Esophagus squamous epithelium (tissue), 5 donors: Measurements from ENCODE around the gene TBCD. TPM values are rescaled to one million over a fixed set of nuclear protein-coding genes. Genes with fewer than 3 reads are reported as not detected.

Source experiments
- DNase-seq: peaks from one replicate; lab custom pipeline; 2025; lab: John Stamatoyannopoulos, UW
- H3K27ac ChIP-seq, 4 donors: fragments of 200-600 bp; sonication (generic); one replicate each; pipeline ENCODE4 v1.5.1; 2016 to 2019; ENCODE audit warnings: mild to moderate bottlenecking in 1 of 4
- H3K27me3 ChIP-seq, 4 donors: fragments of 200-600 bp; sonication (generic); 1 replicate in 3 of 4; 2 replicates in 1 of 4; pipeline versions ENCODE4 v1.5.1 to v1.6.0; 2017 to 2021; ENCODE audit warnings: antibody characterized with exemption in 1 of 4
- H3K36me3 ChIP-seq, 3 donors: fragments of 200-600 bp; sonication (generic); one replicate each; pipeline ENCODE4 v1.5.1; 2016 to 2019
- H3K4me1 ChIP-seq, 3 donors: fragments of 200-600 bp; sonication (generic); one replicate each; pipeline ENCODE4 v1.5.1; 2017 to 2019
- H3K4me3 ChIP-seq, 4 donors: fragments of 200-600 bp; sonication (generic); 1 replicate in 3 of 4; 2 replicates in 1 of 4; pipeline ENCODE4 v1.5.1; 2016 to 2019; ENCODE audit warnings: mild to moderate bottlenecking in 2 of 4, moderate library complexity in 1 of 4
- H3K9me3 ChIP-seq, 3 donors: fragments of 200-600 bp; sonication (generic); one replicate each; pipeline ENCODE4 v1.5.1; 2016 to 2019
- CTCF ChIP-seq, 6 experiments: fragments of 450-650 bp in 4 of 6; fragments of 200-600 bp in 2 of 6; sonication (generic) in 2 of 6; IDR thresholded peaks; one replicate each; pipeline ENCODE4 v1.5.1; 2016 to 2019; ENCODE audit warnings: antibody characterized with exemption in 6 of 6, mild to moderate bottlenecking in 4 of 6, moderate library complexity in 4 of 6
- POLR2A ChIP-seq, 4 donors: fragments of 450-650 bp; IDR thresholded peaks; one replicate each; pipeline ENCODE4 v1.6.1; 2017; ENCODE audit warnings: antibody characterized with exemption in 4 of 4, mild to moderate bottlenecking in 4 of 4, moderate library complexity in 3 of 4
- WGBS, 2 donors: methylation state at CpG; one replicate each; pipeline ENCODE4 v1.1.5; 2018; 5-methylcytosine and 5-hydroxymethylcytosine counted together
- intact Hi-C: fragments of 100-400 bp; cut with DNase I; formaldehyde crosslinking; loops from one replicate; pipeline ENCODE4 v1.15.0; 2022
- total RNA-seq, 4 donors: library from RNA; depleted of rRNA; stranded (reverse); fragments of >200 nt; gene quantifications; one replicate each; pipeline ENCODE4 v1.1.0, GENCODE V29; 2016
- donor health status: DM: yes; HTN: yes; CAD: no.

TBCD gene
- total RNA-seq, 4 donors from 2014 or later: 38.8 to 58.3 (median 55.0) TPM

GRCh38 chr17:82915010-82915756, 163.3 kb downstream of the TBCD start:
- intact Hi-C loops: loop anchor here (10.0 kb wide), 1 partner anchor 130 kb away; no protein-coding TSS in a partner anchor
- Histone ChIP-seq H3K9me3 (no peaks in the 10 kb centered on the region), H3K27ac (no peak overlapping the region), H3K27me3 (no peaks in the 10 kb centered on the region), H3K36me3 (peaks cover 0 to 57% (median 0%) of the 10 kb centered on the region in 3 donors), H3K4me1 (peaks cover 0 to 24% (median 3%) of the 10 kb centered on the region in 3 donors), H3K4me3 (no peak overlapping the region)
- TF ChIP-seq CTCF (IDR thresholded peaks at IDR 0.05) (no peak), POLR2A (IDR thresholded peaks at IDR 0.05) (no peak)
- WGBS, 2 donors: 89 to 93% methylated on average over 23 to 30 of the region's 32 CpGs
- no peak for DNase-seq

- TF ChIP-seq CTCF (IDR thresholded peaks at IDR 0.05) (no peak), POLR2A (IDR thresholded peaks at IDR 0.05) (no peak)
- Histone ChIP-seq H3K4me3 (no peak overlapping the region), H3K9me3 (no peaks in the 10 kb centered on the region), H3K27me3 (no peaks in the 10 kb centered on the region), H3K4me1 (peaks cover 0 to 19% (median 3%) of the 10 kb centered on the region in 3 donors), H3K36me3 (peaks cover 0 to 63% (median 0%) of the 10 kb centered on the region in 3 donors), H3K27ac (no peak overlapping the region)
- intact Hi-C loops: loop anchor here (10.0 kb wide), 1 partner anchor 131 kb away; no protein-coding TSS in a partner anchor
- 73 to 86% methylated on average over 10 to 11 of the region's 11 CpGs for WGBS, 2 donors
- DNase-seq: no peak
Observed at GRCh38 chr17:82915757-82916027, 163.8 kb downstream of the TBCD start.

- intact Hi-C loops: loop anchor here (10.0 kb wide), 1 partner anchor 133 kb away; no protein-coding TSS in a partner anchor
- H3K4me1 ChIP-seq: peaks cover 0 to 14% (median 3%) of the 10 kb centered on the region in 3 donors
- H3K4me3 ChIP-seq: no peak overlapping the region
- WGBS, 2 donors: 81 to 84% methylated on average over 18 to 19 of the region's 19 CpGs
- no peaks in the 10 kb centered on the region for H3K27me3 ChIP-seq
- TF ChIP-seq CTCF (IDR thresholded peaks at IDR 0.05): peak in 3 of 6 experiments; percentile 20 to 37 (median 31)
- TF ChIP-seq POLR2A (IDR thresholded peaks at IDR 0.05): no peak
- no peaks in the 10 kb centered on the region for H3K9me3 ChIP-seq
- no peak for DNase-seq
- peaks cover 0 to 71% (median 0%) of the 10 kb centered on the region in 3 donors for H3K36me3 ChIP-seq
- H3K27ac ChIP-seq: no peak overlapping the region
Observed at GRCh38 chr17:82917699-82918345, 166.0 kb downstream of the TBCD start.

- H3K4me1 ChIP-seq: peaks cover 0 to 14% (median 3%) of the 10 kb centered on the region in 3 donors
- DNase-seq: no peak
- H3K27ac ChIP-seq: no peak overlapping the region
- 93 to 96% methylated on average over 18 to 19 of the region's 19 CpGs for WGBS, 2 donors
- TF ChIP-seq CTCF (IDR thresholded peaks at IDR 0.05) (no peak), POLR2A (IDR thresholded peaks at IDR 0.05) (no peak)
- no peak overlapping the region for H3K4me3 ChIP-seq
- H3K36me3 ChIP-seq: peaks cover 0 to 71% (median under 1%) of the 10 kb centered on the region in 3 donors
- intact Hi-C loops: loop anchor here (10.0 kb wide), 1 partner anchor 134 kb away; no protein-coding TSS in a partner anchor
- H3K27me3 ChIP-seq: no peaks in the 10 kb centered on the region
- no peaks in the 10 kb centered on the region for H3K9me3 ChIP-seq
Observed at GRCh38 chr17:82918508-82918907, 166.6 kb downstream of the TBCD start.

- no peak overlapping the region for H3K27ac ChIP-seq
- WGBS, 2 donors: 94 to 95% methylated on average over 5 to 9 of the region's 15 CpGs
- no peaks in the 10 kb centered on the region for H3K9me3 ChIP-seq
- intact Hi-C loops: no loop called here
- H3K36me3 ChIP-seq: peaks cover 4 to 81% (median 5%) of the 10 kb centered on the region in 3 donors
- DNase-seq: no peak
- H3K27me3 ChIP-seq: no peaks in the 10 kb centered on the region
- no peaks in the 10 kb centered on the region for H3K4me1 ChIP-seq
- H3K4me3 ChIP-seq: no peak overlapping the region
- no peak for TF ChIP-seq CTCF (IDR thresholded peaks at IDR 0.05)
- no peak for TF ChIP-seq POLR2A (IDR thresholded peaks at IDR 0.05)
Observed at GRCh38 chr17:82920150-82920549, 168.3 kb downstream of the TBCD start.
